GM18511 (cell line): ENCODE data around the gene RBPJ.
A peak's percentile ranks its signal among the peaks of the same experiment; 100 is the strongest.
"Not testable (repeated sequence)": the region's sequence is repeated elsewhere in the genome, so short reads cannot be mapped to it uniquely, and the experiment has no call there.

Experiments used
- ATAC-seq: cut with Tn5 transposase; IDR thresholded peaks from one replicate; pipeline ENCODE4 v1.9.1; 2021; ENCODE audit warnings: mild to moderate bottlenecking, moderate library complexity; ENCODE audit not compliant: unreplicated experiment

Gene RBPJ

GRCh38 chr4:26331380-26331950 lies 10.7 kb downstream of the RBPJ start:
- no peak for ATAC-seq

DNA sequence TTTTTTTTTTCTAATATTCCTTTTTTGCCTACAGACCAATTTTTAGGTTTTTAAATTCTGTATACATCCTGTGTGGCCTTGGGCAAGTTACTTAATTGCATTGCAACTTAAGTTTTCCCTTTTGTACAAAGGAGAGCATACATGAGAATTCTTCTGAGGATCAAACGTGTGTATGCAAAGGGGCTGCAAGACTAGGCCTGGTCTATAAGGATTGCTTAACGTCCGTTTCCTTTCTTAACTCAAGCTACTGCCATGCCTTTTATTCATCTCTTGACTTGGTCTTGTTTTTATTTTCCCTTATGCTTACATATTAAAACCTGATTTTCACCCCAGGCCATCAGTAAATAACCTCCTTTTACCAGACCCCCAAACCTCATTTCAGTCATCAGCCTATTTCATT lies 13.6 kb downstream of the RBPJ start:
- no peak for ATAC-seq

- ATAC-seq, result no peak
Observed at GRCh38 chr4:26337612-26338011, 16.8 kb downstream of the RBPJ start.

- ATAC-seq, result no peak
Observed at GRCh38 chr4:26342328-26343037, 21.7 kb downstream of the RBPJ start.

DNA sequence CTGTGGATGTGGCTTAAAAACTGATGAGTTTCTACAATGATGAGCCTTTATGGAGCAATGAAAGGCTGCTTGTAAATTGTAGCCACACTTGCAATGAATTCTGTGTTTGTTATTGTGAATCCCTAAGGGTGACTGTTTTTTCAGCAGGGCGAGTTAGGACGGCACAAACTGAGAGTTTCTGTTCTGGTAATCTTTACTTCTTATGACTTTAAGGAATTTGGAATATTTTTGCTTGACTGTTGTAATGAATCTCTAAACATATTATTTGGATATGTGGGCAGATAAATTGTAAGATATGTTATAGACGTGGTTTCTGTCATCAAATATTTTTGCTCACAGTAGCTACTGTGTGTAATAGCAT lies 22.2 kb downstream of the RBPJ start:
- no peak for ATAC-seq

DNA sequence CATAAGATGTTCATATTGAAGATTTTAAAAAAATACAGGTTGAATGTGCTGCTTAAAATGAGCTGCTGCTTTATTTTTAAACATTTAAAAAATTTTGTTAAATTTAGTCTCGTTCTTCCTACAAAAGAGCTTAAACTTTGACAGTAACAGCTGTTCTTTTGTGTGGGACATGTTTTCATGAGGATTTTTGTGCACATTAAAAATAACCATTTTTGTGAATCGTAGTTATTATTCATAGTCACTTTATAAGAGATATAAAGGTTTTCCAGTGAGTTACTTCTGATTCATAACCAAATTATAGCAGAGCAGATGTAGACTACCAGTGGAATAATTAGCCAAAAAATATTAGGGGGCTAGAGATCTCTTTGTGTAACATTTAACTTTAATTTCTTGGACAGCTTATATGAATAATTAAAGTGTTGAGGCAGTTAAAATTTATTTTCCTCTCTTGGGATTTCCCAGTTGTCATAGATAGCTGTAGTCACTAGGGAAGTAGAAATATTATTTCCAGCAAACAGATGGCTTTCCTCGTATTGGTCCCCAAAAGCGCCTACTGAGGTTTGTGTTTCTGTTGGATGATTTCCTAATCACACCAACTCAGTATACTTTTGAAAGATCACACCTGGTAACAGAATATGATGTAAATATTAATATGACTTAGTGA lies 24.2 kb downstream of the RBPJ start:
- ATAC-seq, result no peak

GRCh38 chr4:26345565-26345938 lies 24.7 kb downstream of the RBPJ start:
- ATAC-seq, result no peak

GRCh38 chr4:26346203-26346620 lies 25.4 kb downstream of the RBPJ start:
- ATAC-seq, result no peak

DNA sequence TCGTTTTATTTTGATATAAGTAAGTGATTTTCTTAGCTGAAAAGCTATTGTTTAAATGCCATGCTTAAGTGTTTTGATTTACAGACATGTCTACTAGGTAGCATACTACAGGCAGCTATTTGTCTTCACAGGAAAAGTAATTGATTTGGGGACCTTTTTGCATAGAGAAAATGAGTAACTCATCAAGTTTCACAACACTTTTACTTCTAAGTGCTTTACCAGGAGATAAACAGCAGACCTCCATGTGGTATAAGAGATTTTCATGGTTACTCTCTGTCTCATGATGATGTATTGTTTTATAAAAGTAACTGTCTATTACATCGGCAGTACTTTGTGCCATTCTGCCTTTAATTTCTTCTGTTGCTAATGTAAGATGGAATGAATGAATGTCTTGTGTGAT lies 28.7 kb downstream of the RBPJ start:
- ATAC-seq, result peak; percentile 50

DNA sequence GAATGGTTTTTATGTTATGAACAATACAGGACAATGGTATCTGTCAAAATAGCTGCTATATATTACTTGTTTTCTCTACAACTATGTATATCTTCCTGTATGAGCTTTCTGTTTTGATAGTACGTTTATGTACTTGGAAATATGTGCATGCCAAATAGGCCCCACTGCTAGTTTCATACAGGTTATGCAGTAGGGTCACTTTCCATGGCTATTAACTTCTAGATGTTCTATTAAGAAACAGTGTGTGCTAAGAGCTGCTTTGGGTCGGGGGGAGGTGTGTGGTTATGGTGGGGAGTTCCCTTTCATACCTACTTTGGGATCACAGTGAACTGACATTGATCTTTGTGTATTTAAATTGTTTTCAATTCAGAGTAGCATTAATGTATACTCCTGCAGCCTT lies 30.9 kb downstream of the RBPJ start:
- peak; percentile 62 for ATAC-seq

DNA sequence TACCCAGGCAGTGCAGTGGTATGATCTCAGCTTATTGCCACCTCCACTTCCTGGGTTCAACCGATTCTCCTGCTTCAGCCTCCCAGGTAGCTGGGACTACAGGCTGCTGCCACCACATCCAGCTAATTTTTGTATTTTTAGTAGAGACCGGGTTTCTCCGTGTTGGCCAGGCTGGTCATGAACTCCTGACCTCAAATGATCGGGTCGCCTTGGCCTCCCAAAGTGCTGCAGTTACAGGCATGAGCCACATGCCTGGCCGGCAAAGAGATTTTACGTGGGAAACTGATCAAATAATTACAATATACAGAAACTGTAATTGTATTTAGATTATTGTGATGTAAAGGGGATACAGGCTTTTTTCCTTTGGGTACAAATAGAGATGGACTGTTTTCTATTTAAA lies 33.7 kb downstream of the RBPJ start:
- no peak for ATAC-seq

GRCh38 chr4:26355392-26356052 lies 34.7 kb downstream of the RBPJ start:
- ATAC-seq, result no peak

- ATAC-seq, result peak; percentile 60
Observed at GRCh38 chr4:26356081-26356501, 35.3 kb downstream of the RBPJ start.

DNA sequence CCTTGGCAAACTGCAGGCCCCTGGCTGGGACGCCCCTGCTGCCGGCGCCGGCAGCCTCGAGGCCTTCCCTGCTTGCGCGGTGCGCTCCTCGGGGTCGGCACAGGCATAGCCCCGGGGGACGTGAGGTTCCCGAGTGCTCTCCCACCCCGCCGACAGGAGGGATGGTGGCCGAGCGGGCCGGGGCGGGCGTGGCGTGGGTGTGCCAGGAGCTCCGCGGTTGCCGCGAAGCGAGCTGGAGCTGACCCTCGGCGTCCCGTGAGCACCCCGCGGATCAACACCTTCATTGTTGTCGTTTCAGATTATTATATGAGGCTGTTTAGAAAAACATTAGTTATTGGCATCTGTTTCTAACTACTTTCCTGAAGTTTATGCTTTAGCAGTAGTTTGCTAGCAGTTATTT lies 38.7 kb downstream of the RBPJ start:
- not testable (repeated sequence) for ATAC-seq

- no peak for ATAC-seq
Observed at GRCh38 chr4:26360273-26360672, 39.5 kb downstream of the RBPJ start.

GRCh38 chr4:26360864-26361263 lies 40.0 kb downstream of the RBPJ start:
- ATAC-seq, result no peak

DNA sequence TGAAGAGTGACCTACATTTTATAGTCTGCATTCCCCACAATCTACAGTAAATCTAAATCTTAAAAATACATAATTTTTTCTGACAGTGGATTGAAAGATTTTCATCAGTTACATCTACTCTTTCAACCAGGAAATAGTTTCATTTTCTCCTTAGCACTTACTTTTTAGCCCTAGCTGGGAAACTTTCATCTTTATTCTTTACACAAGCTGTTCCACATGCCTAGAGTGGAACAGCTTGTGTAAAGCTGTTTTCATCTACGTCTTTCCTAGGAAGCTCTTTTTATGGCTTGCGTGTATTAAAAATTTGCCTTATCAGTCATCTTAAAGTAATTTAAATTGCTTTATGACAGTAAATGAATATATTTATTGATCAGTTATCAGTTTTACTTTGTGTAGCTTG lies 40.5 kb downstream of the RBPJ start:
- no peak for ATAC-seq

DNA sequence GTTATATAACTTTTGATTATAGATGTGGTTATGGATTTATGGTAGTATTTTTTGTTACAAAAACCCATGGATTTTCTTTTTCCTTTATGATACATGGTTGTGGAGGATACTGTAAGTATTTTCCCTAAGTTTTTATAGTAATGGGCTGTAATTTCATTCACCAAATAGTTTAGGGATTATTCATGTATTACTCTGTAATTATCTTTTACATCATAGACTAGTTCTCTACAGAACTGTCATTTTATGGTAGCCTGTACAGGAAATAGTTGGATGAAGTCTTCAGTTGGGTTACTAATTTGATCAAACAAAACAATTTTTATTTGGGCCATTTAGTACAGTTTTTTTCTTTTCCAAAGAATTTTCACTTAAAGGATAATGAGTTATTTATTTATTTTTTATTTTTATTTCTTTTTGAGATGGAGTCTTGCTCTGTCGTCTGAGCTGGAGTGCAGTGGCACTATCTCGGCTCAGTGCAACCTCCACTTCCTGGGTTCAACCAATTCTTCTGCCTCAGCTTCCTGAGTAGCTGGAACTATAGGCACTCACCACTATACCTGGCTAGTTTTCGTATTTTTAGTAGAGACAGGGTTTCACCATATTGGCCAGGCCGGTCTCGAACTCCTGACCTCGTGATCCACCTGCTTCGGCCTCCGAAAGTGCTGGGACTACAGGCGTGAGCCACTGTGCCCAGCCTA lies 42.1 kb downstream of the RBPJ start:
- no peak for ATAC-seq

GRCh38 chr4:26365537-26366150 lies 44.8 kb downstream of the RBPJ start:
- ATAC-seq, result peak; percentile 74

DNA sequence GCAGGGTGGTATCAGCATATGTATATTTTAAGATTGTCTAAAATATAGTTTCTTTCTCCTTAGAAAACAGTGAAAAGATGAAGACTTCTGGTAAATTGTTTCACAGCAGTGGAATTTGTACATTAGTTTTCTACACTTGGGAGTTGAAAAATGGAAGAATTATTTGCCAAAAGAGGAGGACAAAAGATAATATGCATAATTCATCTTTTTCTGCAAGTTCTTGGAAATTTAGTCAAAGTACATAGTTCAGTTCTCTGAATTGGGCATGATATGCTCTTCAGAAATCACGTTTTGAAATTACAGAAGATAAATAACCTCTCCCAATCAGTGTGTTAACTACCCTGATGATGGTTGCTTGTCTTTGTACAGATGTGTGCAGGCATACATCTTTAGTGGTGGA lies 47.0 kb downstream of the RBPJ start:
- ATAC-seq, result no peak

GRCh38 chr4:26368685-26369084 lies 47.9 kb downstream of the RBPJ start:
- no peak for ATAC-seq
